Keratinocyte (primary cell): ENCODE results near the gene VPS18. TPM values are rescaled to one million over a fixed set of nuclear protein-coding genes. Genes with fewer than 3 reads are reported as not detected.

Experiments
- DNase-seq: peaks from one replicate; pipeline ENCODE4 v3.0.0-alpha.2; 2011; ENCODE audit warnings: low read depth, missing footprints, low spot score
- FAIRE-seq: peaks from 2 replicates; lab custom pipeline; 2011; peaks lifted over from hg19 to GRCh38; lab: Jason Lieb, UNC
- H2AFZ ChIP-seq: 2 replicates; pipeline ENCODE4 v1.6.0; 2012; ENCODE audit warnings: low read length, control low read depth, inconsistent platforms; ENCODE audit not compliant: control insufficient read depth
- H3K27ac ChIP-seq: 2 replicates; pipeline ENCODE4 v1.5.1; 2011; ENCODE audit warnings: low read length; ENCODE audit not compliant: control insufficient read depth, insufficient read depth
- H3K27me3 ChIP-seq: 3 replicates; pipeline ENCODE4 v1.6.0; 2011; ENCODE audit warnings: low read length; ENCODE audit not compliant: control insufficient read depth, insufficient read depth; ENCODE audit errors: extremely low read depth
- H3K36me3 ChIP-seq, 2 experiments: 2 replicates in 1 of 2; 3 replicates in 1 of 2; pipeline ENCODE4 v1.5.1; 2011; ENCODE audit warnings: low read length in 2 of 2, mild to moderate bottlenecking in 1 of 2; ENCODE audit not compliant: control insufficient read depth in 2 of 2, insufficient read depth in 2 of 2; ENCODE audit errors: extremely low read depth in 1 of 2
- H3K4me1 ChIP-seq: 3 replicates; pipeline ENCODE4 v1.5.1; 2011; ENCODE audit warnings: low read length; ENCODE audit not compliant: control insufficient read depth, insufficient read depth; ENCODE audit errors: extremely low read depth
- H3K4me2 ChIP-seq: 3 replicates; pipeline ENCODE4 v1.6.0; 2011; ENCODE audit warnings: low read depth, low read length; ENCODE audit not compliant: control insufficient read depth, insufficient read depth; ENCODE audit errors: extremely low read depth
- H3K4me3 ChIP-seq, 3 experiments: fragments of 200-600 bp in 1 of 3; sonication (generic) in 1 of 3; 2 replicates in 2 of 3; 3 replicates in 1 of 3; pipeline ENCODE4 v1.5.1; 2011 to 2016; ENCODE audit warnings: low read length in 3 of 3, mild to moderate bottlenecking in 3 of 3, control low read depth in 2 of 3, inconsistent platforms in 1 of 3, low read depth in 1 of 3, mixed read lengths in 1 of 3, mixed run types in 1 of 3, moderate library complexity in 1 of 3; ENCODE audit not compliant: control insufficient read depth in 2 of 3, insufficient read depth in 2 of 3; ENCODE audit errors: extremely low read depth in 1 of 3
- H3K79me2 ChIP-seq: 2 replicates; pipeline ENCODE4 v1.6.0; 2012; ENCODE audit warnings: low read length; ENCODE audit not compliant: control insufficient read depth, insufficient read depth
- H3K9ac ChIP-seq: 3 replicates; pipeline ENCODE4 v1.6.0; 2011; ENCODE audit warnings: low read length; ENCODE audit not compliant: control insufficient read depth, insufficient read depth; ENCODE audit errors: extremely low read depth
- H3K9me1 ChIP-seq: 3 replicates; pipeline ENCODE4 v1.6.0; 2011; ENCODE audit warnings: low read length; ENCODE audit not compliant: control insufficient read depth, insufficient read depth; ENCODE audit errors: extremely low read depth
- H3K9me3 ChIP-seq: 2 replicates; pipeline ENCODE4 v1.5.1; 2012; ENCODE audit warnings: low read depth, low read length; ENCODE audit not compliant: control insufficient read depth
- H4K20me1 ChIP-seq: 3 replicates; pipeline ENCODE4 v1.6.0; 2011; ENCODE audit warnings: low read length; ENCODE audit not compliant: control insufficient read depth, insufficient read depth; ENCODE audit errors: extremely low read depth
- CTCF ChIP-seq, 3 experiments: IDR thresholded peaks in 1 of 3; conservative IDR thresholded peaks in 1 of 3; optimal IDR thresholded peaks in 1 of 3; 2 replicates in 2 of 3; 3 replicates in 1 of 3; pipeline versions ENCODE3 to v1.5.1; 2011; ENCODE audit warnings: low read length in 3 of 3, mild to moderate bottlenecking in 3 of 3, moderate library complexity in 2 of 3, control low read depth in 1 of 3, inconsistent platforms in 1 of 3; ENCODE audit not compliant: insufficient read depth in 2 of 3; ENCODE audit errors: extremely low read depth in 1 of 3
- EZH2 ChIP-seq: IDR thresholded peaks from one replicate; pipeline ENCODE4 v1.6.1; 2012; ENCODE audit warnings: inconsistent platforms, mild to moderate bottlenecking, low read length, moderate library complexity
- dilution Hi-C: fragments of 300-500 bp; cut with MboI; formaldehyde crosslinking; loops from one replicate; pipeline ENCODE4 v1.7.0; 2020; ENCODE audit warnings: low sequenced_read_pairs; ENCODE audit not compliant: extremely low pct_ligation_motif_present
- polyA plus RNA-seq, 5 experiments: library from polyadenylated mRNA; depleted of rRNA in 3 of 5; stranded (reverse) in 3 of 5; stranded (forward) in 1 of 5; unstranded in 1 of 5; fragments of >200 nt; gene quantifications; 1 replicate in 1 of 5; 2 replicates in 3 of 5; 3 replicates in 1 of 5; pipeline versions ENCODE4 v1.2.1 to v1.2.3, GENCODE V29; 2011 to 2012; ENCODE audit warnings: missing spikeins in 2 of 5, low read depth in 1 of 5, low replicate concordance in 1 of 5

The VPS18 gene
- polyA plus RNA-seq, 1 donor (not counting 4 experiments of a cell fraction or from before 2014, with no cell fraction given), result 11.6 TPM

DNA sequence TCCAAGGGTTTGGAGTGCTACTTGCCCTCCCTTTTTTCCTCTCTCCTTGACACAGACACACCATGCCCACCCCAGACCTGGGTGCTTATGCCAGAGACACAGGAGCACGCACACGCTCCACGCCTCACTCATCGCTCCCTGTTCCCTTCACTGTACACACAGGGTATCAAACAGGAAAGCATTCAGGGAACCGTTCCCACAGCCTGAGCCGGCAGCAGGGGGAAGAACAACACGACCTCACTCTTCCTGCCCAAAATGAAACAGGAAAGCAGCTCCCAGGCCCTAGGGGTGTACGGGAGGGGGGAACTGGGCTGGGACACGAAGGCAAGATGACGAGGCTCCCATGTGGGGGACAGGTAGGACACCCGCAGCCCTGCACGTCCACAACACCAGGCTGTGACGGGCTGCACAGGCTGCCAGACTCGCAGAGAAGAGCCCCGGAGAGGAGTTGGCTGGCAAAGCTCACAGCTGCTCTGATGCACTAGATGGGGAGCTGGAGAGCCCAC lies 46.1 kb downstream of the VPS18 start:
- no peaks in the 10 kb centered on the region for H3K79me2 ChIP-seq
- no peak overlapping the region for H3K4me2 ChIP-seq
- H3K9me1 ChIP-seq, result no peaks in the 10 kb centered on the region
- no peak overlapping the region for H3K4me3 ChIP-seq
- H2AFZ ChIP-seq, result no peak overlapping the region
- TF ChIP-seq EZH2 (no peak), CTCF (optimal IDR thresholded peaks at IDR 0.05 in 1 of 3, IDR thresholded peaks at IDR 0.05 in 1 of 3, conservative IDR thresholded peaks at IDR 0.05 in 1 of 3; ENCODE audit: extremely low read depth in 1 of 3, insufficient read depth in 2 of 3, low read length in 3 of 3) (no peak)
- H3K27me3 ChIP-seq, result peaks cover 29% of the 10 kb centered on the region
- H3K9ac ChIP-seq, result no peak overlapping the region
- no peak for DNase-seq
- H4K20me1 ChIP-seq, result no peaks in the 10 kb centered on the region
- H3K9me3 ChIP-seq, result no peaks in the 10 kb centered on the region
- dilution Hi-C loops, result no loop called here
- H3K4me1 ChIP-seq, result peaks cover 6% of the 10 kb centered on the region
- H3K36me3 ChIP-seq, result no peaks in the 10 kb centered on the region
- H3K27ac ChIP-seq, result no peak overlapping the region
- no peak for FAIRE-seq

DNA sequence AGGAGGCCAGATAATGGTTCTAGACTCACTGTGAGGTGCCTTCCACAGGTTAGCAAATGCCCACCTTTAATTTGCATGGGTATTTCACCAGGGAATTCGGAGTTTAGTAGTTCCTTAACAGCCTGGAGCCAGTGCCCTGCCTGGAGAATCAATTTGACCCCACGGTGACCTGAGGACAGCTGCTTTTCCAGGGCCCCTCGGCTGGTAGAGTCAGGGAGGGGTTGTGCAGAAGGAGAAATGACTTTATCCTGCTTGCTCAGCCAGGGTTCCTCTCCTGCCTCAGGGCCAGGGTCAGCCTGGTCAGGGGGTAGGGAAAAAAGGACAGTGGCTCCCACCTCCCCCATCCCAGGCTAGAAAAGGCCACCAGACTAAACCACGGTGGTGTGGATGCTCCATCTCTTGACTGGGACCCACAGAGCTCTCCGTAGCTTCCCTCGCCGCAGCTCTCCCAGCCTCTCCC lies 46.8 kb downstream of the VPS18 start:
- FAIRE-seq, result no peak
- TF ChIP-seq CTCF (optimal IDR thresholded peaks at IDR 0.05 in 1 of 3, IDR thresholded peaks at IDR 0.05 in 1 of 3, conservative IDR thresholded peaks at IDR 0.05 in 1 of 3; ENCODE audit: extremely low read depth in 1 of 3, insufficient read depth in 2 of 3, low read length in 3 of 3) (no peak), EZH2 (no peak)
- Histone ChIP-seq H2AFZ (no peak overlapping the region), H4K20me1 (no peaks in the 10 kb centered on the region), H3K9me3 (no peaks in the 10 kb centered on the region), H3K4me2 (peak overlapping the region; percentile 88), H3K9ac (peak overlapping the region; percentile 68), H3K4me3 (peak overlapping the region in 1 of 3 experiments; percentile 18), H3K27ac (no peak overlapping the region), H3K79me2 (no peaks in the 10 kb centered on the region), H3K4me1 (peaks cover 6% of the 10 kb centered on the region), H3K27me3 (peaks cover 31% of the 10 kb centered on the region), H3K36me3 (no peaks in the 10 kb centered on the region), H3K9me1 (no peaks in the 10 kb centered on the region)
- dilution Hi-C loops, result no loop called here
- no peak for DNase-seq
